Trophoblast cell (in vitro differentiated cells and primary cell): Measurements from ENCODE around the gene CLEC2A.
A peak's percentile ranks its signal among the peaks of the same experiment; 100 is the strongest.

ENCODE experiments used
- DNase-seq, 2 donors: peaks; one replicate each; pipeline ENCODE4 v3.0.0-alpha.2; 2016
- H2AFZ ChIP-seq: 2 replicates; pipeline ENCODE4 v1.6.1; 2013; ENCODE audit warnings: low read length, moderate library complexity, mild to moderate bottlenecking; ENCODE audit not compliant: insufficient read depth, poor library complexity
- H2AK5ac ChIP-seq: 2 replicates; pipeline ENCODE4 v1.6.1; 2013; ENCODE audit warnings: mild to moderate bottlenecking, low read length
- H2BK120ac ChIP-seq: 2 replicates; pipeline ENCODE4 v1.6.1; 2013; ENCODE audit warnings: low read length, mild to moderate bottlenecking, moderate library complexity; ENCODE audit not compliant: insufficient read depth, poor library complexity
- H2BK12ac ChIP-seq: 2 replicates; pipeline ENCODE4 v1.6.1; 2013; ENCODE audit warnings: mild to moderate bottlenecking, low read length, moderate library complexity
- H2BK5ac ChIP-seq: 2 replicates; pipeline ENCODE4 v1.6.1; 2013; ENCODE audit warnings: low read length, low read depth, moderate library complexity, mild to moderate bottlenecking; ENCODE audit not compliant: poor library complexity
- H3K14ac ChIP-seq: 2 replicates; pipeline ENCODE4 v1.6.1; 2013; ENCODE audit warnings: mild to moderate bottlenecking, low read length
- H3K18ac ChIP-seq: 2 replicates; pipeline ENCODE4 v1.6.1; 2013; ENCODE audit warnings: mild to moderate bottlenecking, low read length
- H3K23ac ChIP-seq: 2 replicates; pipeline ENCODE4 v1.6.1; 2013; ENCODE audit warnings: low read length
- H3K27ac ChIP-seq: 2 replicates; pipeline ENCODE4 v1.5.1; 2013; ENCODE audit warnings: low read depth, mild to moderate bottlenecking, inconsistent platforms, low read length, moderate library complexity
- H3K27me3 ChIP-seq: 2 replicates; pipeline ENCODE4 v1.6.1; 2013; ENCODE audit warnings: inconsistent platforms, mild to moderate bottlenecking, low read length, moderate library complexity; ENCODE audit not compliant: insufficient read depth
- H3K36me3 ChIP-seq, 2 experiments: 1 replicate in 1 of 2; 2 replicates in 1 of 2; pipeline ENCODE4 v1.6.1; 2013; ENCODE audit warnings: low read length in 2 of 2, mild to moderate bottlenecking in 2 of 2, moderate library complexity in 1 of 2; ENCODE audit not compliant: insufficient read depth in 2 of 2, control insufficient read depth in 1 of 2
- H3K4ac ChIP-seq: 2 replicates; pipeline ENCODE4 v1.6.1; 2013; ENCODE audit warnings: low read depth, mild to moderate bottlenecking, low read length, moderate library complexity
- H3K4me1 ChIP-seq, 2 experiments: 1 replicate in 1 of 2; 2 replicates in 1 of 2; pipeline ENCODE4 v1.6.1; 2013; ENCODE audit warnings: low read length in 2 of 2, mild to moderate bottlenecking in 2 of 2, moderate library complexity in 1 of 2; ENCODE audit not compliant: insufficient read depth in 2 of 2, control insufficient read depth in 1 of 2
- H3K4me2 ChIP-seq: 2 replicates; pipeline ENCODE4 v1.6.1; 2013; ENCODE audit warnings: inconsistent platforms, mild to moderate bottlenecking, low read length, moderate library complexity
- H3K4me3 ChIP-seq: 2 replicates; pipeline ENCODE4 v1.5.1; 2013; ENCODE audit warnings: mild to moderate bottlenecking, low read depth, low read length, inconsistent platforms
- H3K79me1 ChIP-seq: one replicate; pipeline ENCODE4 v1.6.1; 2013; ENCODE audit warnings: low read length
- H3K79me2 ChIP-seq: 2 replicates; pipeline ENCODE4 v1.6.1; 2013; ENCODE audit warnings: low read length, mild to moderate bottlenecking; ENCODE audit not compliant: control insufficient read depth, insufficient read depth, poor library complexity
- H3K9ac ChIP-seq: 2 replicates; pipeline ENCODE4 v1.6.1; 2013; ENCODE audit warnings: mild to moderate bottlenecking, low read length
- H3K9me3 ChIP-seq: 2 replicates; pipeline ENCODE4 v1.6.1; 2013; ENCODE audit warnings: low read depth, mild to moderate bottlenecking, control low read depth, inconsistent platforms, low read length; ENCODE audit not compliant: insufficient read depth
- H4K12ac ChIP-seq: 2 replicates; pipeline ENCODE4 v1.6.1; 2013; ENCODE audit warnings: low read depth, mild to moderate bottlenecking, low read length, moderate library complexity
- H4K8ac ChIP-seq: 2 replicates; pipeline ENCODE4 v1.6.1; 2013; ENCODE audit warnings: low read depth, mild to moderate bottlenecking, low read length, moderate library complexity
- H4K91ac ChIP-seq: one replicate; pipeline ENCODE4 v1.6.1; 2013; ENCODE audit warnings: low read depth, mild to moderate bottlenecking, low read length, moderate library complexity
- WGBS: extraction: QIAGEN DNeasy Blood & Tissue Kit; methylation state at CpG from one replicate; pipeline ENCODE4 v1.1.7; 2013; ENCODE audit warnings: missing lambda C conversion rate; ENCODE audit not compliant: insufficient read length, insufficient coverage; ENCODE audit errors: extremely low coverage; 5-methylcytosine and 5-hydroxymethylcytosine counted together

The CLEC2A gene

DNA sequence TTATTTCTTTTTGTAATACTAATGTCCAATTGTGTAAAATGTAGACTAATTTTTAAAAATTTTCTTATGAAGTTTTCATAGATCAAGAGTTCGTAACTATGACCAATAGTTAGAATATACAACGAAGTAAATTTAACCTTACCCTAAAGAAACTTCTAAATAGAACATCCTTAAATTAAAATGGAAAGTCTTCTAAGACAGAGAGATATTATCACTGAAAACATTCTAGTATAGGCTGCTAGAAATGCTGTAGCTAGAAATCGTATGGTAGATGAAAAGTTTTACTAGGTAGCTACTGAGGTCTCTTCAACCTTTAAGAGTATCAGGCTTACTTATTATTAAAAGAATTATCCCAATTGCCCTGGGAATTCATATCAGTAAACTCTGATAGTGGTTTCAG is 925 bp downstream of the CLEC2A start:
- Histone ChIP-seq H3K79me2 (no peaks in the 10 kb centered on the region), H3K4me2 (no peak overlapping the region), H2BK120ac (no peak overlapping the region), H4K12ac (no peak overlapping the region), H4K91ac (no peak overlapping the region), H3K14ac (no peak overlapping the region), H3K18ac (no peak overlapping the region), H3K4me3 (no peak overlapping the region), H2BK12ac (no peak overlapping the region), H2AK5ac (no peak overlapping the region), H3K23ac (no peak overlapping the region), H3K9me3 (no peaks in the 10 kb centered on the region), H3K4me1 (no peaks in the 10 kb centered on the region), H3K27me3 (no peaks in the 10 kb centered on the region), H3K36me3 (no peaks in the 10 kb centered on the region), H3K27ac (no peak overlapping the region), H3K4ac (no peak overlapping the region), H2BK5ac (no peak overlapping the region), H3K79me1 (no peaks in the 10 kb centered on the region), H4K8ac (no peak overlapping the region), H3K9ac (no peak overlapping the region), H2AFZ (no peak overlapping the region)
- no CpG with 5 or more reads among the region's 3 CpGs for WGBS
- DNase-seq, result no peak

DNA sequence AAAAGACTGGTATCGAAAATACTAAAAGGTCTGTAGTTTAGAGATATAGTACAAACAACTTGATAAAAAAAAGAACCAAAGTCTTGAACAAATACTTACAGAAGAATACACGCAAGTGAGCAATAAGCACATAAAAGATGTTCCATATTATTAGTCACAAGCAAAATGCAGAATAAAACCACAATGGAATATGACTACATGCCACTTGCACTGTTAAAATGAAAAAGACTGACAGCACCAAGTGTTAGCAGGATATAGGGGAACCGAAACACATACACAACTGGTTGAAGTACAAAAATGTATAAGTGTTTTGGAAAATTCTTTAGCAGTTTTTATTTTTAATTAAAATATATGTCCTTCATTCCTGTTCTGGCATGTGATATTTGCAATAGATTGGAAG is 3.6 kb downstream of the CLEC2A start:
- no peak overlapping the region for H2BK5ac ChIP-seq
- WGBS, result no CpG with 5 or more reads among the region's 3 CpGs

GRCh38 chr12:9926876-9927275 is 5.3 kb downstream of the CLEC2A start:
- Histone ChIP-seq H3K14ac (no peak overlapping the region), H3K27me3 (no peaks in the 10 kb centered on the region), H3K4ac (no peak overlapping the region), H2BK5ac (no peak overlapping the region), H3K4me1 (peaks cover 2% of the 10 kb centered on the region in 2 experiments), H3K23ac (no peak overlapping the region), H3K9ac (no peak overlapping the region), H2AK5ac (no peak overlapping the region), H3K79me1 (no peaks in the 10 kb centered on the region), H4K12ac (no peak overlapping the region), H3K36me3 (no peaks in the 10 kb centered on the region), H3K27ac (no peak overlapping the region), H4K91ac (no peak overlapping the region), H3K18ac (no peak overlapping the region), H3K4me3 (no peak overlapping the region), H3K79me2 (no peaks in the 10 kb centered on the region), H2BK12ac (no peak overlapping the region), H3K9me3 (no peaks in the 10 kb centered on the region), H2AFZ (no peak overlapping the region), H2BK120ac (no peak overlapping the region), H3K4me2 (no peak overlapping the region), H4K8ac (no peak overlapping the region)
- peak in 1 of 2 donors; percentile 58 for DNase-seq
- WGBS, result no CpG with 5 or more reads among the region's 3 CpGs

More for the DNA sequence above, 3.6 kb downstream of the CLEC2A start:
- Histone ChIP-seq H2AFZ (no peak overlapping the region), H3K14ac (no peak overlapping the region), H3K4me1 (peaks cover 2% of the 10 kb centered on the region in 2 experiments), H3K23ac (no peak overlapping the region), H4K91ac (no peak overlapping the region), H2BK12ac (no peak overlapping the region), H2BK120ac (no peak overlapping the region), H3K9ac (no peak overlapping the region), H3K9me3 (no peaks in the 10 kb centered on the region), H3K18ac (no peak overlapping the region), H3K79me1 (no peaks in the 10 kb centered on the region), H4K8ac (no peak overlapping the region), H3K36me3 (no peaks in the 10 kb centered on the region), H3K4me2 (no peak overlapping the region), H3K4ac (no peak overlapping the region), H3K27me3 (no peaks in the 10 kb centered on the region), H4K12ac (no peak overlapping the region), H2AK5ac (no peak overlapping the region), H3K27ac (no peak overlapping the region), H3K79me2 (no peaks in the 10 kb centered on the region), H3K4me3 (no peak overlapping the region)
- no peak for DNase-seq

- H3K36me3 ChIP-seq, result no peaks in the 10 kb centered on the region
- H3K9me3 ChIP-seq, result no peaks in the 10 kb centered on the region
- no peak overlapping the region for H3K4me2 ChIP-seq
- H2AK5ac ChIP-seq, result no peak overlapping the region
- no peak overlapping the region for H3K18ac ChIP-seq
- no peak overlapping the region for H2BK12ac ChIP-seq
- no CpG with 5 or more reads among the region's 5 CpGs for WGBS
- H3K4me3 ChIP-seq, result no peak overlapping the region
- H3K14ac ChIP-seq, result no peak overlapping the region
- H4K8ac ChIP-seq, result no peak overlapping the region
- no peak overlapping the region for H2AFZ ChIP-seq
- no peaks in the 10 kb centered on the region for H3K79me2 ChIP-seq
- no peak overlapping the region for H3K4ac ChIP-seq
- H3K27ac ChIP-seq, result no peak overlapping the region
- H3K23ac ChIP-seq, result no peak overlapping the region
- H3K27me3 ChIP-seq, result no peaks in the 10 kb centered on the region
- peaks cover 2% of the 10 kb centered on the region in 2 experiments for H3K4me1 ChIP-seq
- no peak overlapping the region for H2BK5ac ChIP-seq
- H3K79me1 ChIP-seq, result no peaks in the 10 kb centered on the region
- no peak overlapping the region for H3K9ac ChIP-seq
- no peak overlapping the region for H4K12ac ChIP-seq
- peak in 1 of 2 donors; percentile 56 for DNase-seq
- no peak overlapping the region for H2BK120ac ChIP-seq
- H4K91ac ChIP-seq, result no peak overlapping the region
Observed at GRCh38 chr12:9925705-9926393, 6.3 kb downstream of the CLEC2A start.
